ENCODE results near the gene TRANK1. TPM values are rescaled to one million over a fixed set of nuclear protein-coding genes. Genes with fewer than 3 reads are reported as not detected.

Gene TRANK1
- total and polyA plus RNA-seq, 2 of the 8 experiments (the other 6 are each of a cell fraction or from before 2014, with no cell fraction given) = 2.9 to 8.8 TPM

GRCh38 chr3:36786921-36787890 is 157.6 kb downstream of the TRANK1 start (continued):
- TF ChIP-seq, protein P1, sequence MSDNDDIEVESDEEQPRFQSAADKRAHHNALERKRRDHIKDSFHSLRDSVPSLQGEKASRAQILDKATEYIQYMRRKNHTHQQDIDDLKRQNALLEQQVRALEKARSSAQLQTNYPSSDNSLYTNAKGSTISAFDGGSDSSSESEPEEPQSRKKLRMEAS (IDR thresholded peaks at IDR 0.05) = no peak
- TF ChIP-seq MAFK (IDR thresholded peaks at IDR 0.05; ENCODE audit: low read depth, low read length) = no peak
- no peak for TF ChIP-seq SRF (IDR thresholded peaks at IDR 0.05; ENCODE audit: low read depth, low read length)
- no peak for TF ChIP-seq GABPA (IDR thresholded peaks at IDR 0.05; ENCODE audit: borderline replicate concordance, insufficient read depth, low read length)
- TF ChIP-seq CHD7 (IDR thresholded peaks at IDR 0.05; ENCODE audit: insufficient replicate concordance, low read length) = no peak
- TF ChIP-seq POLR2AphosphoS5 (IDR thresholded peaks at IDR 0.05; ENCODE audit: low read depth, low read length) = no peak
- no peak for TF ChIP-seq SIX5 (IDR thresholded peaks at IDR 0.05; ENCODE audit: low read depth, low read length)

Measured in H1 (cell line).